Gastrocnemius medialis (tissue), 4 donors: ENCODE data around the gene KLHL30.

Experiments used
- POLR2A ChIP-seq, 2 donors: fragments of 450-650 bp; IDR thresholded peaks; one replicate each; pipeline ENCODE4 v1.6.1; 2017; ENCODE audit warnings: antibody characterized with exemption in 2 of 2, mild to moderate bottlenecking in 2 of 2, moderate library complexity in 2 of 2
- TF ChIP-seq, protein P1 (sequence below), 5 experiments: fragments of 450-650 bp in 3 of 5; fragments of 200-600 bp in 2 of 5; sonication (generic) in 2 of 5; IDR thresholded peaks in 4 of 5; conservative IDR thresholded peaks in 1 of 5; 1 replicate in 4 of 5; 2 replicates in 1 of 5; pipeline ENCODE4 v1.5.1; 2016 to 2019; ENCODE audit warnings: antibody characterized with exemption in 5 of 5, mild to moderate bottlenecking in 3 of 5, moderate library complexity in 3 of 5

DNA sequence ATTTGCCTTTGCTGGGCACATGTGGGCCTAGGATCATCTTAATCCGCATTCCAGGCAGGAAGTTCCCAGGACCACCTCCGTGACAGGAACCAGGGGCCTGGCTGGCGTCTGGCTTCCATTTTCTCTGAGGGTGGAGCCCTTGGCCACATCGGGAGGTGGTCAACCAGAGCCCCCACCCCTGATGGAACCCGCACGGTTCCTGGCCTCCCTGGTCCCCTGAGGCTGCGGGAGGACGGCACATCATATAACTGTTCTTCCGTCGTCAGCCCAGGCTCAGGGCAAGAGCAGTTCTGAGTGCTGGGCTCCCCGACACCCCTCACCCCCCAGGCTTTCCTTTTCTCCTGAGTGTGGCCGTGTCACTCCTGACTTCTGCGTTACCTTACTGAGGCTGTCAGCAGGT lies 24.9 kb upstream of the KLHL30 start:
- no peak for TF ChIP-seq POLR2A (IDR thresholded peaks at IDR 0.05)
- TF ChIP-seq, protein P1, sequence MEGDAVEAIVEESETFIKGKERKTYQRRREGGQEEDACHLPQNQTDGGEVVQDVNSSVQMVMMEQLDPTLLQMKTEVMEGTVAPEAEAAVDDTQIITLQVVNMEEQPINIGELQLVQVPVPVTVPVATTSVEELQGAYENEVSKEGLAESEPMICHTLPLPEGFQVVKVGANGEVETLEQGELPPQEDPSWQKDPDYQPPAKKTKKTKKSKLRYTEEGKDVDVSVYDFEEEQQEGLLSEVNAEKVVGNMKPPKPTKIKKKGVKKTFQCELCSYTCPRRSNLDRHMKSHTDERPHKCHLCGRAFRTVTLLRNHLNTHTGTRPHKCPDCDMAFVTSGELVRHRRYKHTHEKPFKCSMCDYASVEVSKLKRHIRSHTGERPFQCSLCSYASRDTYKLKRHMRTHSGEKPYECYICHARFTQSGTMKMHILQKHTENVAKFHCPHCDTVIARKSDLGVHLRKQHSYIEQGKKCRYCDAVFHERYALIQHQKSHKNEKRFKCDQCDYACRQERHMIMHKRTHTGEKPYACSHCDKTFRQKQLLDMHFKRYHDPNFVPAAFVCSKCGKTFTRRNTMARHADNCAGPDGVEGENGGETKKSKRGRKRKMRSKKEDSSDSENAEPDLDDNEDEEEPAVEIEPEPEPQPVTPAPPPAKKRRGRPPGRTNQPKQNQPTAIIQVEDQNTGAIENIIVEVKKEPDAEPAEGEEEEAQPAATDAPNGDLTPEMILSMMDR (IDR thresholded peaks at IDR 0.05 in 4 of 5, conservative IDR thresholded peaks at IDR 0.05 in 1 of 5): no peak
